HG03521 (cell line): Measurements from ENCODE around the gene TTLL9.

Experiments
- ATAC-seq: cut with Tn5 transposase; IDR thresholded peaks from one replicate; pipeline ENCODE4 v1.9.1; 2021; ENCODE audit warnings: mild to moderate bottlenecking, moderate library complexity; ENCODE audit not compliant: unreplicated experiment

The TTLL9 gene

GRCh38 chr20:31936420-31936819 lies 66.0 kb downstream of the TTLL9 start:
- no peak for ATAC-seq

GRCh38 chr20:31937820-31938219 lies 67.4 kb downstream of the TTLL9 start:
- ATAC-seq = no peak

- no peak for ATAC-seq
These were observed 69.2 kb downstream of the TTLL9 start for GRCh38 chr20:31939661-31940060.

- no peak for ATAC-seq
These were observed 72.6 kb downstream of the TTLL9 start for GRCh38 chr20:31943052-31943471.

GRCh38 chr20:31945319-31945718 lies 74.9 kb downstream of the TTLL9 start:
- ATAC-seq = no peak

- ATAC-seq = no peak
These were observed 75.4 kb downstream of the TTLL9 start for GRCh38 chr20:31945785-31946184.

GRCh38 chr20:31948008-31948407 lies 77.6 kb downstream of the TTLL9 start:
- ATAC-seq = no peak

- no peak for ATAC-seq
These were observed 79.6 kb downstream of the TTLL9 start for GRCh38 chr20:31949877-31950646.

- ATAC-seq = no peak
These were observed 80.7 kb downstream of the TTLL9 start for GRCh38 chr20:31951203-31951529.

- peak; percentile 93 for ATAC-seq
These were observed 81.4 kb downstream of the TTLL9 start, which contains the start of gene PDRG1 for GRCh38 chr20:31951530-31952453. PDRG1 (minus strand) TSS chr20:31952046; CDS start chr20:31951961, 85 bp downstream.

- no peak for ATAC-seq
These were observed 83.2 kb downstream of the TTLL9 start for GRCh38 chr20:31953556-31954148.

GRCh38 chr20:31954500-31954899 lies 84.1 kb downstream of the TTLL9 start:
- no peak for ATAC-seq

GRCh38 chr20:31956556-31957526 lies 86.4 kb downstream of the TTLL9 start:
- ATAC-seq = no peak

- ATAC-seq = no peak
These were observed 92.3 kb downstream of the TTLL9 start for GRCh38 chr20:31962761-31963160.

- no peak for ATAC-seq
These were observed 93.5 kb downstream of the TTLL9 start for GRCh38 chr20:31963889-31964288.

GRCh38 chr20:31966991-31967655 lies 96.7 kb downstream of the TTLL9 start:
- ATAC-seq = no peak

- no peak for ATAC-seq
These were observed 97.4 kb downstream of the TTLL9 start, which contains the start of gene XKR7 for GRCh38 chr20:31967830-31968249. XKR7 (plus strand) TSS chr20:31968151; CDS start chr20:31968176, 25 bp downstream.

- peak; percentile 58 for ATAC-seq
These were observed 98.1 kb downstream of the TTLL9 start for GRCh38 chr20:31968291-31969126.

- no peak for ATAC-seq
These were observed 99.6 kb downstream of the TTLL9 start for GRCh38 chr20:31969991-31970390.
